ENCODE results near the gene FGF12.

GRCh38 chr3:192161661-192162060, 565.7 kb downstream of the FGF12 start:
- TF ChIP-seq EZH2 (IDR thresholded peaks at IDR 0.05) (no peak), EZH2phosphoT487 (IDR thresholded peaks at IDR 0.05) (no peak)
- TF ChIP-seq, protein P1, sequence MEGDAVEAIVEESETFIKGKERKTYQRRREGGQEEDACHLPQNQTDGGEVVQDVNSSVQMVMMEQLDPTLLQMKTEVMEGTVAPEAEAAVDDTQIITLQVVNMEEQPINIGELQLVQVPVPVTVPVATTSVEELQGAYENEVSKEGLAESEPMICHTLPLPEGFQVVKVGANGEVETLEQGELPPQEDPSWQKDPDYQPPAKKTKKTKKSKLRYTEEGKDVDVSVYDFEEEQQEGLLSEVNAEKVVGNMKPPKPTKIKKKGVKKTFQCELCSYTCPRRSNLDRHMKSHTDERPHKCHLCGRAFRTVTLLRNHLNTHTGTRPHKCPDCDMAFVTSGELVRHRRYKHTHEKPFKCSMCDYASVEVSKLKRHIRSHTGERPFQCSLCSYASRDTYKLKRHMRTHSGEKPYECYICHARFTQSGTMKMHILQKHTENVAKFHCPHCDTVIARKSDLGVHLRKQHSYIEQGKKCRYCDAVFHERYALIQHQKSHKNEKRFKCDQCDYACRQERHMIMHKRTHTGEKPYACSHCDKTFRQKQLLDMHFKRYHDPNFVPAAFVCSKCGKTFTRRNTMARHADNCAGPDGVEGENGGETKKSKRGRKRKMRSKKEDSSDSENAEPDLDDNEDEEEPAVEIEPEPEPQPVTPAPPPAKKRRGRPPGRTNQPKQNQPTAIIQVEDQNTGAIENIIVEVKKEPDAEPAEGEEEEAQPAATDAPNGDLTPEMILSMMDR (IDR thresholded peaks at IDR 0.05) = no peak
